Immature natural killer cell (primary cell): ENCODE results near the gene C5AR1. TPM values are rescaled to one million over a fixed set of nuclear protein-coding genes. Genes with fewer than 3 reads are reported as not detected.
A peak's percentile ranks its signal among the peaks of the same experiment; 100 is the strongest.
"Not testable (repeated sequence)": the region's sequence is repeated elsewhere in the genome, so short reads cannot be mapped to it uniquely, and the experiment has no call there.

Experiments
- DNase-seq, 3 donors: peaks; one replicate each; pipeline ENCODE4 v3.0.0; 2022; ENCODE audit warnings: mixed read lengths in 1 of 3
- H3K27ac Mint-ChIP-seq, 6 donors: one replicate each; pipeline ENCODE4 v1.8.0; 2020; ENCODE audit warnings: mixed read lengths in 6 of 6, mild to moderate bottlenecking in 5 of 6, inconsistent platforms in 4 of 6, moderate library complexity in 3 of 6
- H3K27me3 Mint-ChIP-seq, 3 donors: one replicate each; pipeline ENCODE4 v1.8.0; 2020 to 2021; ENCODE audit warnings: low read depth in 3 of 3, mild to moderate bottlenecking in 3 of 3, mixed read lengths in 3 of 3, moderate library complexity in 3 of 3, inconsistent platforms in 1 of 3
- H3K36me3 Mint-ChIP-seq, 3 donors: one replicate each; pipeline ENCODE4 v1.8.0; 2020; ENCODE audit warnings: mixed read lengths in 3 of 3, inconsistent platforms in 2 of 3, mild to moderate bottlenecking in 2 of 3
- H3K4me1 Mint-ChIP-seq, 2 donors: one replicate each; pipeline ENCODE4 v1.8.0; 2020; ENCODE audit warnings: inconsistent platforms in 2 of 2, mild to moderate bottlenecking in 2 of 2, mixed read lengths in 2 of 2, moderate library complexity in 1 of 2
- H3K4me3 Mint-ChIP-seq, 5 donors: one replicate each; pipeline ENCODE4 v1.8.0; 2020; ENCODE audit warnings: mild to moderate bottlenecking in 5 of 5, mixed read lengths in 5 of 5, inconsistent platforms in 3 of 5, moderate library complexity in 3 of 5
- H3K9me3 Mint-ChIP-seq, 6 donors: one replicate each; pipeline ENCODE4 v1.8.0; 2020; ENCODE audit warnings: mild to moderate bottlenecking in 6 of 6, mixed read lengths in 6 of 6, inconsistent platforms in 4 of 6, moderate library complexity in 3 of 6
- polyA plus RNA-seq, 3 donors: library from polyadenylated mRNA; unstranded; fragments of 300-500 nt; fragmentation: Illumina TruSeq; gene quantifications; one replicate each; pipeline ENCODE4 v1.2.3, GENCODE V29; 2021

Gene C5AR1
- under 1 TPM in 2 of 3 donors, not detected in 1; 0.16 to 0.36 TPM for polyA plus RNA-seq

DNA sequence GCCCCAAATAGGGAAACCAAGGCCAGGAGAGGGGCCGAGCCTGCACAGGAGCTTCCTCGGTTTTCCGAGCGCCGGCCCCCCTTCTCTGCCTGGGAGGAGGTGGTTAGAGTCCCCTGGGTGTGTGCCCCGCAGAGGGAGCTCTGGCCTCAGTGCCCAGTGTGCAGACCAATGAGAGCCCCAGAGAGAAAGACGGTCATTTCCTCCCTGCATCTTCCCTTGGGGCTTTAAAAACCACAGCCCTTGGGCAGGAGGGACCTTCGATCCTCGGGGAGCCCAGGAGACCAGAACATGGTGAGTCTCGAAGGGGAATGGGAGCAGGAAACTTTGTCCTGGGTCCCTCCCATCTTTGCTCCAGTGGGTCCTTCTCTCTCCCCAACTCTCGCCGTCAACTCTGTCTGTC lies at the start of gene C5AR1:
C5AR1 (plus strand) TSS at position 254 of the 400 bp plus-strand sequence; CDS start at position 289, 35 bp downstream.
- H3K27me3 Mint-ChIP-seq: peaks cover 9 to 17% (median 14%) of the 10 kb centered on the region in 3 donors
- H3K27ac Mint-ChIP-seq: no peak within 1 kb of the TSS
- H3K36me3 Mint-ChIP-seq: peaks cover 0 to 4% (median 0%) of the 10 kb centered on the region in 3 donors
- H3K9me3 Mint-ChIP-seq: peaks cover 0 to 1% (median 0%) of the 10 kb centered on the region in 6 donors
- H3K4me1 Mint-ChIP-seq: peaks cover 6% of the 10 kb centered on the region in 2 donors
- H3K4me3 Mint-ChIP-seq: no peak within 1 kb of the TSS
- DNase-seq: no peak

- no peak for DNase-seq
- no peak overlapping the region for H3K27ac Mint-ChIP-seq
- no peak overlapping the region for H3K4me3 Mint-ChIP-seq
- H3K4me1 Mint-ChIP-seq: peaks cover 43 to 59% of the 10 kb centered on the region in 2 donors
- peaks cover 13 to 15% (median 13%) of the 10 kb centered on the region in 3 donors for H3K27me3 Mint-ChIP-seq
- no peaks in the 10 kb centered on the region for H3K9me3 Mint-ChIP-seq
- H3K36me3 Mint-ChIP-seq: peaks cover 19 to 40% (median 20%) of the 10 kb centered on the region in 3 donors
Observed at GRCh38 chr19:47260476-47260875, 49.2 kb upstream of the C5AR1 start.

DNA sequence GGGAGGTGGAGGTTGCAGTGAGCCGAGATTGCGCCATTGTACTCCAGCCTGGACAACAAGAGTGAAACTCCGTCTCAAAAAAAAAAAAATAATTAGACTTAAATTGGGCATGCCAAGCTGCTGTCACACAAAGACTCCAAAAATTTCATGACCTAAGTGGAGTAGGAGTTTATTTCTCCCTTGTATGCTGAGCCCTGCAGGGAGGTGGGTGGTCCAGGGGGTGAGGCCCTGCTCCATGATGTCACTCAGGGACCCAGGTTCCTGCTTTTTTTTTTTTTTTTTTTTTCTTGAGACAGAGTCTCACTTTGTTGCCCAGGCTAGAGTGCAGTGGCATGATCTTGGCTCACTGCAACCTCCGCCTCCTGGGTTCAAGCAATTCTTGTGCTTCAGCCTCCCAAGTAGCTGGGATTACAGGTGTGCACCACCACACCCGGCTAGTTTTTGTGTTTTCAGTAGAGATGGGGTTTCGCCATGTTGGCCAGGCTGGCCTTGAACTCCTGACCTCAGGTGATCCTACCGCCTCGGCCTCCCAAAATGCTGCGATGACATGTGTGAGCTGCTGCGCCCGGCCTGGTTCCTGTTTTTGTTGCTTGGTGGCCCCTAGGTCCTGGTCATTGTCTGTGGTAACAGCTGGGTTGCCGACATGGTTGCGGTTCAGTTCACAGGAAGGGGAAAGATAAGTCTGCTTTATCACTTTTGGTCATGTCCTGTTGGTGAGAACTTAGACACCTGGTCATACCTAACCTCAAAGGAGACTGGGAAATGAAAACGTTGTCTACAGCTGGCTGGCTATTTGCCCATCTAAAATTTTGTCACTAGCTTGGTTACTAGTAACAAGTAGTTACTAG lies 47.5 kb upstream of the C5AR1 start:
- peaks cover 37 to 50% of the 10 kb centered on the region in 2 donors for H3K4me1 Mint-ChIP-seq
- H3K4me3 Mint-ChIP-seq: peak overlapping the region in 3 of 5 donors; percentile 32 to 53 (median 40)
- not testable (repeated sequence) for H3K27me3 Mint-ChIP-seq, H3K9me3 Mint-ChIP-seq
- DNase-seq: peak; percentile 59 to 71 (median 61)
- peaks cover 21 to 46% (median 22%) of the 10 kb centered on the region in 3 donors for H3K36me3 Mint-ChIP-seq
- peak overlapping the region in 5 of 6 donors; percentile 75 to 89 (median 87) for H3K27ac Mint-ChIP-seq

DNA sequence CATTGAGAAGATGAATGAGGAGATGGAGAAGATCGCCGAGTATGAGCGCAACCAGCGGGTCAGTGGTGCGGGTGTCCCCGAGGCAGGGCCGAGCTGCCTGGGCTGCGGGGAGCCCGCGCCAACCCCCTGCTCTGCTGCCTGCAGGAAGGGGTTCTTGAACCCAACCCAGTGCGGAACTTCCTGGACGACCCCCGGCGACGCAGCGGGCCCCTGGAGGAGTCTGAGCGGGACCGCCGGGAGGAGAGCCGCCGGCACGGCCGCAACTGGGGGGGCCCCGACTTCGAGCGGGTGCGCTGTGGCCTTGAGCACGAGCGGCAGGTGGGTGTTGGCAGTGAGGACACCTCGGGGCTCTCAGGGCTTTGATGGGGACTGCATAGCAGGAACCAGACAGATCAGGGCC lies 45.0 kb upstream of the C5AR1 start:
- H3K4me3 Mint-ChIP-seq: no peak overlapping the region

DNA sequence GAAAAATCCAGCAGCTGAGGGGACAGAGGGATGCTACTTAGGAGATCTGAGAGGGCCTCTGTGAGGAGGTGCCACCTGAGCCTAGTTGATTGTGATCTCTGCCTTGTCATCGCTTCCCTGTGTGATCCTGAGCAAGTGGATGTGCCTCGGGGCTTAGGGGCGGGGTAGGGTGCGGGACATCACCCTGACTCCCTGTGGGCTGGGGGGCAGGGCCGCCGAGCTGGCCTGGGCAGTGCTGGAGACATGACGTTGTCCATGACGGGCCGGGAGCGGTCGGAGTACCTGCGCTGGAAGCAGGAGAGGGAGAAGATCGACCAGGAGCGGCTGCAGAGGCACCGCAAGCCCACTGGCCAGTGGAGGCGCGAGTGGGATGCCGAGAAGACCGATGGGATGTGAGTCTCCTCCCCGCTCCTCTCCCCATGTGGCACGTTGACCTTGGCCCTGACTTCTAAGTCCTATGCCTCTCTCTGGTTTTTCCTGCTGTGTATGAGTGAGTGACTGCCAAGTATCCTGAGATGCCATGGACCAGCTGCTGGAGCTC lies 43.2 kb upstream of the C5AR1 start:
- Mint-ChIP-seq H3K27me3 (peaks cover 0 to 1% (median 0%) of the 10 kb centered on the region in 3 donors), H3K9me3 (no peaks in the 10 kb centered on the region), H3K4me3 (no peak overlapping the region), H3K36me3 (peaks cover 4 to 36% (median 7%) of the 10 kb centered on the region in 3 donors), H3K27ac (no peak overlapping the region), H3K4me1 (peaks cover 8 to 14% of the 10 kb centered on the region in 2 donors)
- DNase-seq: no peak

More for the DNA sequence above, 45.0 kb upstream of the C5AR1 start:
- H3K27ac Mint-ChIP-seq: no peak overlapping the region
- H3K36me3 Mint-ChIP-seq: peaks cover 15 to 40% (median 17%) of the 10 kb centered on the region in 3 donors
- DNase-seq: no peak
- peaks cover 18 to 26% of the 10 kb centered on the region in 2 donors for H3K4me1 Mint-ChIP-seq
- H3K9me3 Mint-ChIP-seq: no peaks in the 10 kb centered on the region
- peaks cover 0 to 2% (median 1%) of the 10 kb centered on the region in 3 donors for H3K27me3 Mint-ChIP-seq

DNA sequence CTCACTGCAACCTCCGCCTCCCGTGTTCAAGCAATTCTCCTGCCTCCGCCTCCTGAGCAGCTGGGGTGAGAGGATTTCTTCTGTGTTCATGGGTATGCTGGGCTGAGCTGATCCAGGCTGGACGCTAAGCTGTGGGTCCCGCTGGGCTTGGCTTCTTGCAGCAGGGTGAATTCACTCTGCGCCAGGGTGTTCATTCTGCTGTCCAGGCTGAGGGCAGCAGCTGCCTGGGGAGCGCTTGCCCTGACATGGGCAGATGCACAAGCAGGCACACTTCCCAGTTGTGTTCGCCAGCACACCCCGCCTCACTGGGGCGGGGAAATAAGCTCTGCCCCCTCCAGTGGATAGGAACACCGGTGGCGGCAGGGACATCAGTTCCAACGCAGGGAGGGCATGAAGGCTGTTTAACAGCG lies 42.3 kb upstream of the C5AR1 start:
- H3K36me3 Mint-ChIP-seq: peaks cover 4 to 35% (median 7%) of the 10 kb centered on the region in 3 donors
- DNase-seq: no peak
- no peak overlapping the region for H3K27ac Mint-ChIP-seq
- H3K9me3 Mint-ChIP-seq: no peaks in the 10 kb centered on the region
- peaks cover 0 to 6% (median 0%) of the 10 kb centered on the region in 3 donors for H3K27me3 Mint-ChIP-seq
- H3K4me3 Mint-ChIP-seq: no peak overlapping the region
- H3K4me1 Mint-ChIP-seq: peaks cover 7 to 15% of the 10 kb centered on the region in 2 donors

- H3K36me3 Mint-ChIP-seq: peaks cover 4 to 30% (median 7%) of the 10 kb centered on the region in 3 donors
- DNase-seq: no peak
- no peak overlapping the region for H3K27ac Mint-ChIP-seq
- H3K27me3 Mint-ChIP-seq: peaks cover 0 to 10% (median 0%) of the 10 kb centered on the region in 3 donors
- H3K4me1 Mint-ChIP-seq: peaks cover 8 to 15% of the 10 kb centered on the region in 2 donors
- H3K4me3 Mint-ChIP-seq: no peak overlapping the region
- H3K9me3 Mint-ChIP-seq: no peaks in the 10 kb centered on the region
Observed at GRCh38 chr19:47268028-47268427, 41.6 kb upstream of the C5AR1 start.

DNA sequence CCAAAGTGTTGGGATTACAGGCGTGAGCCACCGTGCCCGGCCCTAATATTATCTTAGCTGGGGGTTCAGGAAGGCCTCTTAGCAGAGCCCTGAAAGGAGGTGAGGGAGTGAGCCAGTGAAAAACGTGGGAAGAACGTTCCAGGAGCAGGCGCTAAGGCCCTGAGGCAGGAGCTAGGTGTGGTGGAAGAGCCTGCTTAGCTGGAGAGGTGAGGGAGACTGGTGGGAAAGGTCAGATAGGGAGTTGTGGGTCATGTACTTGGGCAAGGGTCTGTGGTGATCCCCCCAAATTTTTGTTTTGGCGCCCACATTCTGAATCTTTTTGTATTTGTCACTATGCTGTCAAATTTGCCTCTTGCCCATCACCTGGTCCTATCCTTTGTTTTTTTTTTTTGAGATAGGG lies 40.1 kb upstream of the C5AR1 start:
- Mint-ChIP-seq H3K27ac (no peak overlapping the region), H3K4me3 (no peak overlapping the region)

GRCh38 chr19:47270408-47270807 lies 39.3 kb upstream of the C5AR1 start:
- H3K27ac Mint-ChIP-seq: peak overlapping the region in 2 of 6 donors; percentile 55 to 57
- H3K4me1 Mint-ChIP-seq: peaks cover 12 to 15% of the 10 kb centered on the region in 2 donors
- H3K36me3 Mint-ChIP-seq: peaks cover 2 to 22% (median 5%) of the 10 kb centered on the region in 3 donors
- no peaks in the 10 kb centered on the region for H3K9me3 Mint-ChIP-seq
- no peak for DNase-seq
- H3K4me3 Mint-ChIP-seq: no peak overlapping the region
- peaks cover 8 to 25% (median 14%) of the 10 kb centered on the region in 3 donors for H3K27me3 Mint-ChIP-seq

More for the DNA sequence above, 40.1 kb upstream of the C5AR1 start:
- peaks cover 4 to 25% (median 7%) of the 10 kb centered on the region in 3 donors for H3K36me3 Mint-ChIP-seq
- no peak for DNase-seq
- H3K27me3 Mint-ChIP-seq: peaks cover 5 to 19% (median 11%) of the 10 kb centered on the region in 3 donors
- H3K4me1 Mint-ChIP-seq: peaks cover 10 to 15% of the 10 kb centered on the region in 2 donors
- H3K9me3 Mint-ChIP-seq: no peaks in the 10 kb centered on the region

GRCh38 chr19:47271949-47272348 lies 37.7 kb upstream of the C5AR1 start:
- Mint-ChIP-seq H3K4me3 (peak overlapping the region in 4 of 5 donors; percentile 95 to 98 (median 96)), H3K27me3 (peaks cover 10 to 27% (median 21%) of the 10 kb centered on the region in 3 donors), H3K36me3 (peaks cover 0 to 15% (median 3%) of the 10 kb centered on the region in 3 donors), H3K4me1 (peaks cover 17 to 20% of the 10 kb centered on the region in 2 donors), H3K9me3 (no peaks in the 10 kb centered on the region), H3K27ac (peak overlapping the region in 2 of 6 donors; percentile 64 to 86)
- DNase-seq: no peak

GRCh38 chr19:47272448-47273312 lies 37.0 kb upstream of the C5AR1 start:
- Mint-ChIP-seq H3K4me1 (peaks cover 17 to 20% of the 10 kb centered on the region in 2 donors), H3K36me3 (peaks cover 0 to 11% (median 3%) of the 10 kb centered on the region in 3 donors), H3K27me3 (peaks cover 10 to 27% (median 21%) of the 10 kb centered on the region in 3 donors), H3K27ac (peak overlapping the region; percentile 60 to 97 (median 80)), H3K9me3 (no peaks in the 10 kb centered on the region), H3K4me3 (peak overlapping the region; percentile 95 to 98 (median 96))
- no peak for DNase-seq

DNA sequence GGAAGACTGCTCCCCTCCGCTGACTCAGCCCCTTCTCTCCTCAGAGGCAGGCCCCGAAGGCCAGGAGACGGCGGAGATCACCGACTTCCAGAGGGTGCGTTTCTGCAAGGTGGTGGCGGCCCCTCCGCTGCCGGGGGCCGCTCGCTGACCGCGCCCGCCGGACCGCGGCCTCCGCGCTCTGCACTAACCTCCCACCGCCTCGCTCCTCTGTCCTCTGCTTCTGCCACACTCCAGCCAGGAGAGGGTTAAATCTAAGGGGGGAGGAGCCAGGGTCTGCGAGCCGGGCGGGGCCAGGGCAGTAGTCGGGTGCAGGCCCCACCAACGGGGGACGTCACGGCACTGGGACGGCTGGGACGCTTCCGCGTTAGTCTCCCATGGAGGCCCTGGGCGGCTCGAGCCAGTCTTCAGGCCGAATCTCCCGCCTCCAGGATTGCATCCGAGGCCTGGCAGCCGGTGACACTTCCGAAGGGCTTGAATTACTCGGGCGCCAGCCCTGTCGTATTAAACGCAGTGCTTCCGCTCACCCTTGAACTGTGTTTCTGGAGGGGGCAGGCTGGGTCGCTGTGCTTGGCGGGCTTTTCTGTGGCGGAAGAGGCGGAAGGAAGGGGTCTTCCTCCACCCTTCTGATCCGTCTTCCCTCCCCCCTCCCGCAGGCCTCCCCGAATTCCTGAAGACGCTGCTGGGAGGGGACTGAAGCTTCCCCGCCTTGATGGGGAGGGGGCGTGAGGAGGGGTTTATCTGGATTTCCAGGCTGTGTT lies 36.2 kb upstream of the C5AR1 start:
- peak overlapping the region; percentile 95 to 98 (median 96) for H3K4me3 Mint-ChIP-seq
- peak overlapping the region; percentile 94 to 99 (median 98) for H3K27ac Mint-ChIP-seq
- H3K4me1 Mint-ChIP-seq: peaks cover 20% of the 10 kb centered on the region in 2 donors
- peaks cover 10 to 28% (median 21%) of the 10 kb centered on the region in 3 donors for H3K27me3 Mint-ChIP-seq
- peak; percentile 86 to 87 (median 87) for DNase-seq
- H3K36me3 Mint-ChIP-seq: peaks cover 0 to 11% (median 3%) of the 10 kb centered on the region in 3 donors
- no peaks in the 10 kb centered on the region for H3K9me3 Mint-ChIP-seq
